ENCODE results near the gene ELFN2. TPM values are rescaled to one million over a fixed set of nuclear protein-coding genes. Genes with fewer than 3 reads are reported as not detected.

The ELFN2 gene
- total RNA-seq, 2 donors from 2014 or later = 2.8 to 4.3 TPM

GRCh38 chr22:37352481-37352880 lies 74.8 kb downstream of the ELFN2 start:
- no peak for DNase-seq (ENCODE audit: low spot score)
- no peak overlapping the region for H3K4me3 ChIP-seq
- WGBS = 88% methylated on average over 7 of the region's 7 CpGs
- no peak overlapping the region for H3K27ac ChIP-seq
- TF ChIP-seq POLR2AphosphoS5 (IDR thresholded peaks at IDR 0.05) = no peak
- no peak for TF ChIP-seq POLR2A (IDR thresholded peaks at IDR 0.05)
- no peak for TF ChIP-seq CTCF (IDR thresholded peaks at IDR 0.05)
- no peaks in the 10 kb centered on the region for H3K36me3 ChIP-seq
- no peaks in the 10 kb centered on the region for H3K27me3 ChIP-seq (replicated peaks; ENCODE audit: insufficient read depth)
- no peaks in the 10 kb centered on the region for H3K4me1 ChIP-seq (replicated peaks)
- intact Hi-C loops (cut with DNase I) = no loop called here
- no peaks in the 10 kb centered on the region for H3K9me3 ChIP-seq

- no peak overlapping the region for H3K4me3 ChIP-seq
- no peaks in the 10 kb centered on the region for H3K27me3 ChIP-seq (replicated peaks; ENCODE audit: insufficient read depth)
These were observed 76.0 kb downstream of the ELFN2 start for GRCh38 chr22:37351232-37351631.

GRCh38 chr22:37349043-37349814 lies 78.0 kb downstream of the ELFN2 start:
- 93% methylated on average over 17 of the region's 19 CpGs for WGBS
- Histone ChIP-seq H3K4me3 (no peak overlapping the region), H3K36me3 (no peaks in the 10 kb centered on the region), H3K27me3 (replicated peaks; ENCODE audit: insufficient read depth) (peaks cover under 1% of the 10 kb centered on the region), H3K27ac (no peak overlapping the region), H3K4me1 (replicated peaks) (no peaks in the 10 kb centered on the region), H3K9me3 (no peaks in the 10 kb centered on the region)
- no peak for DNase-seq (ENCODE audit: low spot score)
- intact Hi-C loops (cut with DNase I) = no loop called here
- TF ChIP-seq POLR2A (IDR thresholded peaks at IDR 0.05) = no peak
- no peak for TF ChIP-seq CTCF (IDR thresholded peaks at IDR 0.05)
- no peak for TF ChIP-seq POLR2AphosphoS5 (IDR thresholded peaks at IDR 0.05)

More at GRCh38 chr22:37351232-37351631, 76.0 kb downstream of the ELFN2 start:
- Histone ChIP-seq H3K36me3 (no peaks in the 10 kb centered on the region), H3K4me1 (replicated peaks) (no peaks in the 10 kb centered on the region), H3K27ac (no peak overlapping the region), H3K9me3 (no peaks in the 10 kb centered on the region)
- no peak for DNase-seq (ENCODE audit: low spot score)
- intact Hi-C loops (cut with DNase I) = no loop called here
- 68% methylated on average over 3 of the region's 3 CpGs for WGBS
- TF ChIP-seq POLR2A (IDR thresholded peaks at IDR 0.05) (no peak), CTCF (IDR thresholded peaks at IDR 0.05) (no peak), POLR2AphosphoS5 (IDR thresholded peaks at IDR 0.05) (no peak)

GRCh38 chr22:37346505-37346895 lies 80.8 kb downstream of the ELFN2 start:
- Histone ChIP-seq H3K9me3 (no peaks in the 10 kb centered on the region), H3K27me3 (replicated peaks; ENCODE audit: insufficient read depth) (peaks cover 2% of the 10 kb centered on the region), H3K4me1 (replicated peaks) (no peaks in the 10 kb centered on the region), H3K4me3 (no peak overlapping the region), H3K27ac (no peak overlapping the region), H3K36me3 (no peaks in the 10 kb centered on the region)
- TF ChIP-seq POLR2AphosphoS5 (IDR thresholded peaks at IDR 0.05) = no peak
- no peak for TF ChIP-seq CTCF (IDR thresholded peaks at IDR 0.05)
- TF ChIP-seq POLR2A (IDR thresholded peaks at IDR 0.05) = no peak
- 70% methylated on average over 7 of the region's 7 CpGs for WGBS
- no peak for DNase-seq (ENCODE audit: low spot score)
- intact Hi-C loops (cut with DNase I) = no loop called here

All from prostate gland (tissue), 2 donors.